Measurements from ENCODE around the gene PNMA8B.
A peak's percentile ranks its signal among the peaks of the same experiment; 100 is the strongest.
"Not testable (repeated sequence)": the region's sequence is repeated elsewhere in the genome, so short reads cannot be mapped to it uniquely, and the experiment has no call there.

PNMA8B gene

DNA sequence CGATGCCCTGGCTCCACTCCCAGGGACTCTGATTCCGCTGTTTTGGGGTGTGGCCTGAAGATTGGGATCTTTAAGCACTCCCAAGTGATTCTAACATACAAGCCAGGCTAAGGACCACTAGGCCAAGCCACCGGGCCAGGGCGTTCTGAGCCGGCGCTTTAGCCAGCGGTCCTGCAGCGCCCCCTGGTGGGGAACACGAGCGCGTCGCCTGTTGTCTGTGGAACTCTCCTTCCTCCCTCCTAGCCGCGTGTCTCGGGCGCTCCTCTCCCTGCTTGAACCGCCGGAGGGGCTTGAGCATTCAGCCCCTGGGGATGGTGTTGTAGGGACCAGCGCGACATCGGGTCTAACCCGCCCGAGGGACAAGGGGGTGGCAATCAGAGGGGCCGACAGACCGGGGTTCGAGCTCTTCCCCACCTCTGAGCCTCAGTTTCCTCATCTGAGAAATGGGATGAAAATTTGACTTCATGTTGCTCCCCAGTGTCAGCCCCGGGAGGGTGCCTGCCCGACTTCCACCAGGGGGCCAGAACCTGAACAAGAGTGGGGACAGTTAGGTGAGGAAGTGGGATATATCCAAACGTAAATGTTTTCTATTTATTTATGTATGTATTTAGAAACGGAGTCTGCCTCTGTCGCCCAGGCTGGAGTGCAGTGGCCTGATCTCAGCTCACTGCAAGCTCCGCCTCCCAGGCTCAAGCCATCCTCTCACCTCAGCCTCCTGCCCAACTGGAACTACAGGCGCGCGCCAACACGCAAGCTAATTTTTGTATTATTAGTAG is 18.0 kb upstream of the PNMA8B start:
- peak; percentile 26 for DNase-seq (ENCODE audit: low read depth)

DNA sequence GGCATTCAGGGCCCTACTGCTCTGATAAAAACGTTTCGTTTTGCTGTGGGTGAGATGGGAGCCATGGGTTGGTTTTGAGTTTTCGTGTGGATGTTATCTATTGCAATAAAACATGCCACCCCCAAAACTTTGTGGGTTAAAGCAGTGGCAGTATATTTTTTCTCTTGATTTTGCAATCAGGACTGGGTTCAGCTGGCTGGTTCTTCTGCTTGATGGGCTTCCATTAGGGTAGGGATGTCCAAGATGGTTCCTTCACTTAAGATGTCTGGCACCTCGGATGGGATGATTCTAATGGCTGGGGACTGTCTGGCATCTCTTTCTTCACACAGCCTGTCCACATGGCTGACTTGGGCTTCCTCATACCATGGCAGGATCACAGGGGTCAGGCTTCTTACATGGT is 15.6 kb upstream of the PNMA8B start:
- no peak for DNase-seq (ENCODE audit: low read depth)

DNA sequence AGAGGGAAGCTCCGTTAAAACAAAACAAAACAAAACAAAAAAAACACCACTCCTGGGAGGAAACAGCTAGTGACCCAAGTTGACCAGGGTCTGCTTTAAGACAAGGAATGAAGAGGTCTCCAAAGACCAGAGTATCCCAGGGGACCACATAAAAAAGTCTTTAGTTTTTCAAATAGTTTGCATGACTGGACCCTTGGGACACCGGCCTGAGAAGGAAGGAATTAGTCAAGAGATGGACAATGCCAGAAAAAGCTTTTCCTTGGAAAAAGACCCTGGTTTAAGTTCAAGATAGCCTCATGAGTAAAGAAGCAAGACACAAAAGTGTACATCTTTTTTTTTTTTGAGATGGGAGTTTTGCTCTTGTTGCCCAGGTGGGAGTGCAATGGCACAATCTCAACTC is 12.5 kb upstream of the PNMA8B start:
- DNase-seq (ENCODE audit: low read depth): no peak

DNA sequence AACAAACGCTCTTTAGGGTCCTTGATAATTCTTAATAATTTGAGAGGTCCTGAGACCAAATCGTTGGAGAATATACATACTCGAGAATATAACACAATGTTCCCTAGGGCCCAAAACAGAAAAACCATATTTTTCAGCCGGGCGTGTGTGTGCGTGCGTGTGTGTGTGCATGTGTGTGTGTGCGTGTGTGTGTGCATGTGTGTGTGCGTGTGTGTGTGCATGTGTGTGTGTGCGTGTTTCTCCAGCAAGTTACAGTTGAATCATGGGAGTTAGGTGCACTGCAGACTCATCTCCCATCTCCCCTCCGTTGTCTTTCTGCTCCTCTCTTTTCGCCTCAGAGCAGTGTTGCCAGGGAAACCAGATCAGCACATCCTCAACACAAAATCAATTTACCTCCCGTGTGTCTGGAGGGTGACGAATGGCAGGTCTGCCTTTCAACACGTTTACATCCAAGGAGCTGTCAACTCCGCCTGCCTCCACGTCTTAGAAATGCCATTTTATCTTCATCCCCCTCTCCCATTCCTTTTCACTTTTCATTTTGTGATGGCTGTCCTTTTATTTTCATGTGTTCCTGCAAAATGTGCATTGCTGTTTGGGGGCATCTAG is 8.3 kb upstream of the PNMA8B start:
- DNase-seq (ENCODE audit: low read depth): no peak

DNA sequence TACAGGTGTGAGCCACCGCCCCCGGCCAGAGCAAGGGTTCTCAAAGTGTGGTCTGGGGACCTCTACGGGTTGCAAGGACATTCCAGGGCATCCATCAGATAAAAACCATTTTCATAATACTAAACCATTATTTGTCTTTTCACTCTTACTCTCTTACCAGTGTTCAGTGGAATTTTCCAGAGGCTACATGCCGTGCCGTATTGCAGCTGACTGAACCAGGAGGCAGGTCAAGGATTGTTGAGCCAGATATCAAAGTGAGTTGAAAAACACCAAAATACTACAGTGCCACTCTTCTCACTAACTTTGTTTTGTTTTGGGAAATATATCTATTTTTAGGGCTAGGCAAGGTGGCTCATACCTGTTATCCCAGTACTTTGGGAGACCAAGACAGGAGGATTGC is 7.2 kb upstream of the PNMA8B start:
- no peak for DNase-seq (ENCODE audit: low read depth)

DNA sequence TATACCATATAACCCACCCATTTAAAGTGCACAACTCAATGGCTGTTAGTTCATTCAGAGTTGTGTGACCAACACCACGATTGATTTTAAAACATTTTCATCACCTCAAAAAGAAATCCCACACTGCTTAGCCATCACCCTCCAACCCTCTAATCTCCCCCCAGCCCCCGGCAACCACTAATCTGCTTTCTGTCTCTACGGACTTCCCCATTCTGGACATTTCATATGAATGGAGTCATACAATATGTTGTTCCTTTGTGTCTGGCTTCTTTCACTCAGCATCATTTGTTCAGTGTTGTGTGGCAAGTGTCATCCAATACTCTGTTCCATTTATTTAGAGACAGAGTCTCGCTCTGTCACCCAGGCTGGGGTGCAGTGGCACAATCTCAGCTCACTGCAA is 4.0 kb upstream of the PNMA8B start:
- no peak for DNase-seq (ENCODE audit: low read depth)

DNA sequence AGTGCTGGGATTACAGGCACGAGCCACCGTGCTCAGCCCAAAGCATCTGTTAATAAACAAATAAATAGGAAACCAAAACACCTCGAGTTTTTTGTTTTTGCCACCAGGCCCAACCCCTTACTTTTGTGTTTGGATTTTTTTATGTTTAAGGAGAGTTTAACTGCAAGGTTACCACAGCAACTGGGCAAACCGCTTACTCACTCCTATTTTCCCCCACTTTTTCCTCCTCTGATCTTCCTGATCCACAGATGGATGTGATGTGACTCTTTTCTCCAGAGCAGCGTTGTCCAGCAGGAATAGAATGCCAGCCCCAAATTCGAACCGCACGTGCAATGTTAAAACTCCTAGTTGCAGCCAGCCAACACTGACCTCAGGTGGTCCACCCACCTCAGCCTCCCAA is 2.1 kb upstream of the PNMA8B start:
- no peak for DNase-seq (ENCODE audit: low read depth)

DNA sequence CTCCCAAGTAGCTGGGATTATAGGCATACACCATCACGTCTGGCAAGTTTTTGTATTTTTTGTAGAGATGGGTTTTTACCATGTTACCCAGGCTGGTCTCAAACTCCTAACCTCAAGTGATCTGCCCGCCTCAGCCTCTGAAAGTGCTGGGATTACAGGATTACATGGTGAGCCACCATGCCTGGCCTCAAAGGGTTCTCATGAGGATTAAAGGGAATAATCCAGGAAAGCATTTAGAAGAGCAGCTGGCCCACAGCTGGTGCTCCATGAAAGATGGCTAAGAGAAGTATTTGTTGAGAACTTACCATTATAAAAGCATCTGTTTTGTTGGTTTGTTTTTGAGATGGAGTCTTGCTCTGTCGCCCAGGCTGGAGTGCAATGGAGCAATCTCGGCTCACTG is 1.2 kb upstream of the PNMA8B start:
- DNase-seq (ENCODE audit: low read depth): not testable (repeated sequence)

DNA sequence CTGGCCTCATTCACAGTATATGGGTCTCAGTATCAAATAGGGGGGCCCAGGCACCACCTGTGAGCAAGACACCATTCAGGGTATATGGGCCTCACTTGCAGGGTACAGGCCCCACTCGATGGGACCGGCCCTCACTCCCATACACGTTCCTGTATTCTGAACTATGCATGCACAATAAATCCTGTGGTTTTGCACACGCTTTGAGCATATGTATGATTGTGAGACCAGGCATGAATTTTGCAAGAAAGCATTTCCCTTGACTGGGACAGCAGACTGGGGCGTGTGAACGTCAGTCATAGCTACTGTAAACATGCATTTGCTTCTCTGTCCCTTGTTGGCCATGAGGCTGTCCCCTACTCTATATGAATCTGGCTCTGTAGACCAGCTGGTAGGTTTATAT is 637 bp upstream of the PNMA8B start:
- DNase-seq (ENCODE audit: low read depth): no peak

DNA sequence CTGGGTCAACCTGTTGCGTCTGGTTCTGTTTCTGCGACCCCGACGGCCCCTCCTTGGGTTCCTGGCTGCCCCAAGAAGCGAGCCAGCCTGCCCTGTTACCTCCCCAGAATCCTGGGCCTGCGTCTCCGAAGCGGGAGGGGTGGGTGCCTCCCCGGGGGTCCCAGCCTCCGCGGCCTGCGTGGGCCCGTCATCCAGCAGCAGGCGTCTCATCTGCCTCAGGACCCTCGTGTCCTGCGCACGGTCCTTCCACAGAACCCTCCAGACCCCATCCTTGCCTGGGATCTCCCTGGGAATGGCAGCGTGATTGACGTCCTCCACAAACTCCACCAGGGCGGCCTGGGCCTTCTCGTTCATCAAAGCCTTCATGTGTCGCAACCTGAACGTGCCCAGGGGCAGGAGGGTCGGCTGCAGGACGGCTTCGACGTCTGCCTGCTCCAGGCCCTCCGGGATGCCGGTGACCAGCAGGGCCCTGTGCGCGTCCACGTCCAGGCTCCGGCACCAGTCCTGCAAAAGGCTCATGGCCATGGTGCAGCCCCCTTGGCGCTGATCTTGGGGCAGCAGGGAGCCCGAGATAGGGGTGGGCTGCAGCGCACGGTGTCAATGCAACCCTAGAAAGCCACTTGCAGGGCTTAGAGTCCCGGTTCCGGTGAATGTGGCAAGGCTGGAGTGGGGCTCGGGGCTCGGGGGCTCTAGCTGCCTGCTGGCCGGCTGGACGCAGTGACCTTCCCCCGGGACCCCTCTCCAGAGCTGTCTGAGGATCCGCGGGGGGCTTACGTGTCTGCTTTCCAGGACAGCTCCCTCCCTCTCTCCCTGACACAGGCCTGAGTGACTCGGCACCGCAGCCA is 504 bp downstream of the PNMA8B start:
- no peak for DNase-seq (ENCODE audit: low read depth)

DNA sequence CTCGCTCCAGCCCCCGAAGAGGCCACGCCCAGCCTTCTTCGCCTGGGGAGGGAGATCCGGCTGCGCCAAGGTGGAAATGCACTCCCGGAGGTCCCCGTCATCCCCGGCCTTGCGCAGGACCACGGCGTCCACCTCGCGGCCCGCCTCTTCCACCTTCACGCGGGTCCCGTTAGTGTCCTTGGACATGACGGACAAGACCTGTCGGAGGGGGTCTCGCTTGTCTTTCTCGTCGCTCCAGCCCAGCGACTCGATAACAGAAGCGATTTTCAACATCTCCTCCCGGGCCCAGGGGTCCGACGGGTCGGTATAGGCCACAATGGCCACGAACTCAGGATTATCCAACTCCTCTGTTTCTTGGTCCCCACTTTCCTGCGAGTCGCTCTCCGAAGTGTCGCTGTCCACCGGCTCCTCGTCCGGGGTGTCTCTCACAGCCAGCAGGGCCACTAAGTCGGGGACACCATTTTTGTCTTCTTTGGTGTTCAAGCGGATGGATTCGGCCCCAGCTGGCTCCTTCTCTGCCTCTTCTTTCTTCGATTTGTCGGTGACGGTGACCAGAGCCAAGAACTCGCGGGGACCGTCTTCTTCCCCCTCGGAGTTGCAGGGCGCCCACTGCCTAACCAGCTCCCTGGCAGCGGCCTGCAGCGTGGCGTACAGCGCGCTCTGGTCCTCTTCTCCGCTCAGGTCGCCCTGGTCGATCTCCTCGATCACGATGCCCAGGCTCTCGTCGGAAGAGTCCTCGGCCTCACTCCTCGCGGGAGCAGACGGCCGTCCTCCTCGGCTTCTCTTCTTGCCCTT is 1.3 kb downstream of the PNMA8B start:
- no peak for DNase-seq (ENCODE audit: low read depth)

DNA sequence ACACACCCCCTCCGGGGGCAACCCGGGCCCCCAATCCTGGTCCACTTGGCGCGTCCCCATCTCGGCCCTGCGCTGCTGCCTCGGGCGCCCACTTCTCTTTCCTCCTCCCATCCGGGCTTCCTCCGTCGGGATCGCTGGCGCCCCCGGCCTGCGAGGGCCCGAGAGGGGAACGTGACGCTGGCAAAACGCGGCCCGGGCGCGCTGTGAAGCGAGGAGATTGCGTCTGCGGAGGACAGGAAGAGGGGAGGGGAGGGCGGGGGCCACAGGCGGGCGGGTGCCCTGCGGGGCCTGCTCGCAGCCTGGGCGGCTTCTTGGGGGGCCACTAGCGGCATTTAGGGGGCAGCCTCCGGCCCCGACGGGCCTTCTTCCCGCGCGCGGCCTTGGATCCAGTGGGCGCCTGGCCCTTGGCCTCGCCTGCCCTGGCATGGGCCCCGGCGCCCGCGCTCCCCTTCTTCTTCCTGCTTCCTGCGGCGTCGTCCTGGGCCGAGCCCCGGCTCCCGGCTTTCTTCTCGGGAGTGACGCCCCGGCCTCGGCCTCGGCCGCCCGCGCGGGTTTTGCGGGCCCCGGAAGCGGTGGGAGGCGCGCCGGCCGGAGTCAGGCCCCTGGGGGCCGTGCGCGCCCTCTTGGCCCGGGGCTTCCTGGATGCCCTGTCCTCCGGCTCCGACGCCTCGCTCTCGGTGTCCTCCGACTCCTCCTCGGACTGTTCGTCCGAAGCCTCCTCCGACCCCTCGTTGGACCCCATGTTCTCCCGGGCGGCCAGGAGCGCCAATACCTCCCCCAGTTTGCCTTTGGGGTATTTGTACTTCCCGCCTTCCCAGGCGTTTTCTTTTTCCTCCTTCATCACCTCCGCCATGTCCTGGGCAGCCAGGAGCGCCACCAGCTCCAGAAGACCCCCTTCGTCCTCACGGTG is 2.2 kb downstream of the PNMA8B start:
- DNase-seq (ENCODE audit: low read depth): no peak

DNA sequence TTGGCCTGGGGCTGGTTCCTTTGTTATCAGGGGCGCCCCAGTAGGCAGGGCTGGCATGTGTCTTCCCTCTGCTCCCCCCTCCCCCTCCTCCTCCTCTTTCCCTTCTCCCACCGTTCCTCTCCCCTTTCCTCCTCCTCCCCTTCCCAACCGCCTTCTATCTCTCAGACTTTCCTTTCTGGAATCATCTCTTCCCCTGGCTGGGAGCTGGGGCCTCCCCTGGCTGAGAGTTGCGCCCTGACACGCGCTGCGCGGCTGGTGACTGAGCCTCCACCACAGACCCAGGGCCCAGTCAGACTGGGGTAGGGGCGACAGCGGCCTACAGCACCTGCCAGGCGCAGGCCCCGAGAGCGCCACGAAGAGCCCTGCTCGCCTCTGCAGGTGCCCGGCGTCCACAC is 2.8 kb downstream of the PNMA8B start:
- DNase-seq (ENCODE audit: low read depth): no peak

DNA sequence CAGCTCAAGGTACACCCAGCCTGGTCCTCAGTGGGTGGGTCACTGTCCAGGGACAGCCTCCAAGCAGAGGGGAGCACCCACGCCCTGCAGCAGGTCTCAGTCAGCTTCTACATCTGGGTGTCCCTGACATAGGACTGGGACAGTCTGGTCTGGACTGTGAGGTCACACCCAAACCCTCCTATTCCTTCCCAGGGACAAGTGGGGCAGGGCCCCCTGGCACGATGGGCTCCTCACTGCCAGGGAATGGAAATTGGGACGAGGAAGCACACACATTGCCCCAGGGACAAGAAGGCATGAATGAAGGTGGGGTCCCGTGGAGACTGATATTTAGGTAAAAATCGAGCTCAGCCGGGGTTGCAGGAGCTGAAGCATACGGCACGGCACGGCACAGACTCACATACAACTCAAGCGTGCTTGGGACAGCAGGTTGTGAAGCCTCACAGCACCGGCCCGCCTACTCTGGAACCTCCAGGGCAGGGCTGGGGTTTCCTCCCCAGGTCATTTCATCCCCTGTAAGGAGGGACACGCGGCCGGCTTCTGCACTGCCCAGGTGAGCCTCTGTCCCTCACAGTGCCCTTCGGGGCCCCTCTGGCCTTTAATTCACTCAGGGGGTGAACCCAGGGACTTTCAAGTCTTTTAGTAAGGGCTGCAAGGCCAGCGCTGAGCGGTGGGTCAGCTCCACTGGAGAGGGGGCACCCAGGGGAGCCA is 3.5 kb downstream of the PNMA8B start:
- DNase-seq (ENCODE audit: low read depth): no peak

DNA sequence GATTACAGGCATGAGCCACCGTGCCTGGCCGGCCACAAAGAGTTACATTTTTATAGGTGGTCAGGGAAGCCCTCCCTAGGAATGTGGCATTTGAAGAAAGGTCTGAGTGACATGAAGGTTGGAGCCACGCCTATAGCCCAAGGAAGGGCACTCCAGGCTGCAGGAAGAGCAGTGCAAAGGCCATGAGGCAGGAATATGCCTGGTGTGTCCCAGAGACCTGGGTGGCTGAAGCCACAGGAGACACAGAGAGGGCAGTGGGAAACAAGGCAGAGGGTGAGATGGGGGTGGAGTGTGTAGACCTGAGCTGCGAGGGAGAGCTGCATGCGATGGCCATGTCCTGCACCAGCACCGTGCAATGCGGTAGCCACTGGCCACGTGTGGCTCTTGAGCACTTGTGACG is 4.9 kb downstream of the PNMA8B start:
- no peak for DNase-seq (ENCODE audit: low read depth)

DNA sequence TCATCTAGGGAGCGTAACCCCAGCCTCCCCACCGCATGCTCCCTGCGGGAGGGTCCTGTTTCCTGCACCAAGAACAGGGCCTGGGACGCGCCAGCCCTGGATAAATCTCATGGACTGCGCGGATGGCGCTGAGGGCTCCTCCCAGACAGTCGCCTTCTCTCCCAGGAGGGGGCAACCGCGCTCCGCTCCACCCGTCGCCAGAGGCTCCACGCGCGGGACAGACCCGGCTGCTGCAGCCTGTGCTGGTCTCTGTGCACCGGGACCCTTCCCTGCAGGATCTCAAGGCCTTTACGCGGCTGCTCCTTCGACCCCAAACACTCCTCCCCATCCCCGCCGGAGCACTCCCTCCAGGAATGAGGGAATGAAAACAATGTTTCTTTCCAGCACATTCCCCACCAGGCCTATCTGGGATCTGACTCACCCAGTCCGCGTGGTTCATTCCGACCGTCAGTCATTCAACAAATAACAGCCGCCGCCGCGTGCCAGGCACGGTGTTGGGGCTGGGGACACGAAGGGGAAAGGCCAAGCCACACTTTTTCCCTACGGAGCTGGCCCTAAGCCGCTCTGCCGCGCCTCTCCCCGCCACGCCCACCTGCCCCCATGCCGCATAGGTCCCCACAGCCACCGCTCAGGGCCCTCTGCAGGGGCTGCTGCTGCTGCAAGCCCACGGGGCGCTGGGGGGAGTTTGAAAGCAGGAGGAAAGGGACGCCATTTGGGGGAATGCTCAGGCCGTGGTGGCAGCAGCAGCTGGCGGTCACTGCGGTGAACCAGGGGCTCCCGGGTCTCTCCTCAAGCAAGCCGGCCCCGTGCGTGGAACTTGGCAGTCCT is 6.0 kb downstream of the PNMA8B start:
- DNase-seq (ENCODE audit: low read depth): no peak

DNA sequence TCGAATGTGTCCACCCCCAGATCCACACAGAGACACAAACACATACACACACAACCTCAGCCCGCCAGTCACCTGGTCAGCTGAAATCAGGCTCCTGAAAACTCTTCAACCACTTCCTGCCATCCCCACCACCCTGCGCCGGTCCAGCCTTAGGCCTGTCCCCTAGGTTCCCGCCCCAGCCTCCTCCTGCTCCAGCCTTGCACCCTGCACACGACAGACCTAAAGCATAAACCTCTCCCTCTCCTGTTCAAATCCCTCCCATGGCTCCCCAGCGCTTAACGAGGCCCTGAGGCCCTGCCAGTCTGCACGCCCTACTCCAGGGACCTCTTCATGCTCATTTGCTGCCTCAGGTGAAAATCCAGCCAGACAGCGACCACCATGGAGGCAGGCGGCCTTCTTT is 7.1 kb downstream of the PNMA8B start:
- no peak for DNase-seq (ENCODE audit: low read depth)

DNA sequence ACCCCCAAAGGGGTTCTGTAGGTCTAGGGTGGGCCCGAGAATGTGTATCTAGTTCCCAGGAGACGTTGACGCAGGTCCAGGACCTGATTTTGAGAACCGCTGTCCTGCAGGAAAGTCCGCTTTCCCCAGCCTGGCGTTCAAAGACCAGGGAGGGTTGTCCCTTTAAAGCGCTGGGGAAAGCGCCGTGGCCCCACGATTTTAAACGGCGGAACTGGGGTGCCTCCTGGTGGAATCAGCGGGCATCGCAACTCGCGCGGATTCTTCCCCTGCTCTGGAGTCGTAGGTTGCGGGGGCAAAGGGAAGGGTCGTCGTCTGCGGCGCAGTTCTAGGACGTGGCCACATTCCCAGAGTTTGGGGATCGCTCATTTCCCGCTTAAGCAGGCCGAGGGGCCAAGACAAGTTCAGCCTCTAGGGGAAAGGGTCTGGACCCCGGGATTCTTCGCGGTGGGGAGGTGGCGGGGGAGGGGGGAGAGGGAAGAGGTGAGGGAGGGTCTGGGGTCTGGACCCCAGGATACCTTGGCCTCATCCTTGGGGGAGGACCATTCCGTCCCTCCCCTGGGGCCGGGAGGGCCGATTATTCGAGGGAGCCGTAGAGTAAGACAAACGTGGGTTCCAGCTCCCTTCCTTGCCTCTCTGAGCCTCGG is 7.7 kb downstream of the PNMA8B start:
- no peak for DNase-seq (ENCODE audit: low read depth)

DNA sequence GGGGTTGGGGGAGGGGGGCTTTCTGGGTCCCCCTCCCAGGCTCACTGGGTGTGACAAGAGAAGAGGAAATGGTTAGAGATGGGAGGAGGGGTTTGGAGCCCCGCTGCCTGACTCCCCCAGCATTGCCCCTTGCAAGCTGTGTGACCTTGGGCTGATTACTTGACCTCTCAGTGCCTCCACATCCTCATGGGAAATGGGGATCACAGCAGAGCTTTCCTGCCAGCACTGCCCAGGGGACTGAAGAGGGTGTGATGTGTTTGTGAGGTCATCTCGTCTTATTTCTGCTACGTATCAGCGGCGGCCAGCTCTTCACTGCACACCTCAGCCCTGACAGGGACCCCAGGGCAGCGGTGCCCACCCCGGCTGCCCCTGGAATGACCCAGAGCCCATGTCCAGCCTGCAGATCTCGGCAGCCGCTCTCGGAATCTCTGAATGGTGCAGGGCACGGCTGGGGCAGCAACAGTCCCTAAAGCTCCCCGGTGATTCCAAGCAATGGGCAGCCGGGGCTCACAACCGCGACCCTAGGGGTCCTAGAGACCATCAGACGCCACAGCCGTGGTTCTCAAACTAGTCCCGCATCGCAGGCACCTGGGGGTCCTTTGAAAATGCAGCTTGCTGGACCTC is 8.4 kb downstream of the PNMA8B start:
- DNase-seq (ENCODE audit: low read depth): no peak

Data from GM04503 (cell line).